Mononuclear cell (primary cell): Measurements from ENCODE around the gene KIAA1755. TPM values are rescaled to one million over a fixed set of nuclear protein-coding genes. Genes with fewer than 3 reads are reported as not detected.

ENCODE experiments used
- H3K27me3 ChIP-seq: 2 replicates; pipeline ENCODE4 v1.6.0; 2011; ENCODE audit warnings: low read length, control low read depth; ENCODE audit not compliant: insufficient read depth
- H3K4me1 ChIP-seq: 2 replicates; pipeline ENCODE4 v1.5.1; 2011; ENCODE audit warnings: mild to moderate bottlenecking, low read length, control low read depth; ENCODE audit not compliant: insufficient read depth
- H3K4me3 ChIP-seq: 2 replicates; pipeline ENCODE4 v1.5.1; 2011; ENCODE audit warnings: mild to moderate bottlenecking, low read length, moderate library complexity
- H3K9me3 ChIP-seq: 2 replicates; pipeline ENCODE4 v1.5.1; 2011; ENCODE audit warnings: low read depth, mild to moderate bottlenecking, control low read depth, low read length
- total RNA-seq: library from RNA; depleted of rRNA; stranded (reverse); fragments of >200 nt; gene quantifications from one replicate; pipeline ENCODE4 v1.2.3, GENCODE V29; 2012

The KIAA1755 gene
- total RNA-seq, 1 donor, result 0.10 TPM

DNA sequence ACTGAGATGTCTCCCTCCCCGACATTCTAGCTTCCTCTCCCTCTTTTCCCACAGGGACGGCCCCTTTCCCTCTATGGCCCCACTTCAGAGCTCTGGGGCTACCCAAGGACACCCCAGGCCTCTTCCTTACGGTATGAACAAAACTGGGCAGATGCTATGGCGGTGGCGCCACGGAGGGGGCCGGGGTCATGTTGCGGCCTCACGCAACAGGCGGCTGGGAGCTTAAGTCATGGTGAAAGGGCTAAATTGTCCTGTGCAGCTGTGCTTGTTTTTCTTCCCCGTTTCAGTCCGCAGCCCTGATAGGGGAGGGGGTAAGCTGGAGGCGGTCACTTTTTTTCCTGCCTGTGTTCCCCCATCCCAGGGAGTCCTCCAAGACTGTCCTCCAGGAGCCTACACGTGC is 17.6 kb upstream of the KIAA1755 start:
- no peaks in the 10 kb centered on the region for H3K9me3 ChIP-seq
- H3K27me3 ChIP-seq, result no peaks in the 10 kb centered on the region
- H3K4me1 ChIP-seq, result peaks cover 15% of the 10 kb centered on the region
- H3K4me3 ChIP-seq, result no peak overlapping the region

DNA sequence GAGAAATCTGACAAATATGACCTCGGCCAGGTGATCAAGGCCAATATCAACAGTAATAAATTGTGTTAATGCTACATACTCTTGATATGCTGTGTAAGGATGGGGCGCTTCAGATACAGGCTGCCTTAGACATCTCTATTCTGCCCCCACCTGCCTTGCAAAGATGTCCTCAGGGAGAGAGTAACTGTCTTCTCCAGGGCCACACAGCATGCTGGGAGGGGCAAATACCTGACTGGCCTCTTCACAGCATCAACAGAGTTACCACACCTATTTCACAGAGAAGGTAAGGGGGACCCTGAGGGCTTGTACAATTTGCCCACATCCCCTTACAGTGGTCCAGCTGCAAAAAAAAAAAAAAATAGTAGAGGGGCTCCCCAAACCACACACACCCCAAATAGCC is 17.2 kb upstream of the KIAA1755 start:
- H3K4me3 ChIP-seq, result no peak overlapping the region

DNA sequence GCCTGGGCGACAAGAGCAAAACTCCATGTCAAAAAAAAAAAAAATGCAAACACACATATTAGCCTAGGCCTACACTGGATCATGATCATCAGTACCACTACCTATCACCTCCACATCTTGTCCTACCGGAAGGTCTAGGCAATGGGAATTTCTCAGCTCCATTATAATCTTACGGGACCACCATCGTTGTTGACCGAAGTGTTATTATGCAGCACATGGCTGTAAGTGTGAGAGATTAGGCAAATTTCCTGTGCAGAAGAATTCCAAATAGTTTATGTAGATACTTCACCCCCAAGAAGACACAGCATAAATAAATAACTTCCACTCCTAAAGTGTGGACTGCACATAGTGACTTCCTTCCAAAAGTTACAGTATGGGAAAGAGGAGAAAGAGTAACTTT is 16.8 kb upstream of the KIAA1755 start:
- Histone ChIP-seq H3K9me3 (no peaks in the 10 kb centered on the region), H3K4me1 (peaks cover 15% of the 10 kb centered on the region), H3K4me3 (no peak overlapping the region), H3K27me3 (no peaks in the 10 kb centered on the region)

More for the DNA sequence above, 17.2 kb upstream of the KIAA1755 start:
- H3K27me3 ChIP-seq, result no peaks in the 10 kb centered on the region
- peaks cover 15% of the 10 kb centered on the region for H3K4me1 ChIP-seq
- H3K9me3 ChIP-seq, result no peaks in the 10 kb centered on the region

DNA sequence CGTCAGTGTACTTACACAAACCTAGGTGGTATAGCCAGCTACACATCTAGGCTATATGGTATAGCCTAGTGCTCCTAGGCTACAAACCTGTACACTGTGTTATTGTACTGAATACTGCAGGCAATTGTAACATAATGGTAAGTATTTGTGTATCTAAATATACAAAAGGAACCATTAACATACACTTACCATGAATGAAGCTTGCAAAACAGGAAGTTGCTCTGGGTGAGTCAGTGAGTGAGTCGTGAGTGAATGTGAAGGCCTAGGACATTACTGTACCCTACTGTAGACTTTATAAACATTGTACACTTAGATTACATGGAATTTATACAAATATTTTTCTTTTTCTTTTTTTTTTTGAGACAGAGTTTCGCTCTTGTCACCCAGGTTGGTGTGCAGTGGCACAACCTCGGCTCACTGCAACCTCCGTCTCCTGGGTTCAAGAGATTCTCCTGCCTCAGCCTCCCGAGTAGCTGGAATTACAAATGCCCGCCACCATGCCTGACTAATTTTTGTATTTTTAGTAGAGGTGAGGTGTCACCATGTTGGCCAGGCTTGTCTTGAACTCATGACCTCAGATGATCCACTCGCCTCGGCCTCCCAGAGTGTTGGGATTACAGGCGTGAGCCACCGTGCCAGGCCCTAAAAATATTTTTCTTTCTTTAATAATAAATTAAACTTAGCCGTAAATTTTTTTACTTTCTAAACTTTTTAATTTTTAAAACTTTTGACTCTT is 15.4 kb upstream of the KIAA1755 start:
- H3K9me3 ChIP-seq, result no peaks in the 10 kb centered on the region
- no peak overlapping the region for H3K4me3 ChIP-seq
- peaks cover 15% of the 10 kb centered on the region for H3K4me1 ChIP-seq
- H3K27me3 ChIP-seq, result no peaks in the 10 kb centered on the region

DNA sequence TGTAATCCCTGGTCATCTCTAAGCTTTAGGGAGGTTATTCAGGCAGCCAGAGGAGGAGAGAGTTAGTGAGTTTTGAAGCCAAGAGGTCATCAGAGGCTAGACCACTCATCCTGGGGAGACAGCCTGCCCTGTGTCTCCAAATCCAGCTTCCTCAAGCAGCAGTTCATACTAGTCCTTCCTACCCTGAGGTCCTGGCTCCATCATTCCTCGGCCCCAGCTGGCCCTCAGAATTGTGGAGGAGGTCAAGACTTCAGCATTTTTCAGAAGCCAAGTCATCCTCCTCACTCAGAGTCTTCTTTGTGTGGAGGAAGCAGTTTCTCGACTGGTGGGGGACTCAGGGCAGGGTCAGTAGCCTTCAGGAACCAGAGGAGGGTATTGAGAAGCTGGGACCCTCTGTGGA is 12.4 kb upstream of the KIAA1755 start:
- Histone ChIP-seq H3K9me3 (no peaks in the 10 kb centered on the region), H3K4me1 (peaks cover 15% of the 10 kb centered on the region), H3K4me3 (no peak overlapping the region), H3K27me3 (no peaks in the 10 kb centered on the region)

DNA sequence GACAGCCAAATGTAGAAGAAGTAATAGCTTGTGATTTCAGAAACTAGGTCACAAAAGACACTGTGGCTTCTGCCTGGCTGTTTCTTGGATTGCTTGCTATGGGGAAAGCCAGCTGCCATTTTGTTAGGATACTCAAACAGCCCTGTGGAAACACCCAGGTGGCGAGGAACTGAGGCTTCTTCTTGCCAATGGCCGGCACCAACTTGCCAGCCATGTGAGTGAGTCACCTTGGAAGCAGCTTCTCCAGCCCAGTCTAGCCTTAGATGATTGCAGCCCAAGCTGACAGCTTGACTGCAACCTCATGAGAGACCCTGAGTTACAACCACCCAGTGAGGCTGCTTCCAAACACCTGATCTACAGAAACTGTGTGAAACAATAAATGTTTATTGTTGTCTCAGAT is 11.9 kb upstream of the KIAA1755 start:
- H3K4me3 ChIP-seq, result no peak overlapping the region
- H3K27me3 ChIP-seq, result no peaks in the 10 kb centered on the region
- peaks cover 18% of the 10 kb centered on the region for H3K4me1 ChIP-seq
- H3K9me3 ChIP-seq, result no peaks in the 10 kb centered on the region

DNA sequence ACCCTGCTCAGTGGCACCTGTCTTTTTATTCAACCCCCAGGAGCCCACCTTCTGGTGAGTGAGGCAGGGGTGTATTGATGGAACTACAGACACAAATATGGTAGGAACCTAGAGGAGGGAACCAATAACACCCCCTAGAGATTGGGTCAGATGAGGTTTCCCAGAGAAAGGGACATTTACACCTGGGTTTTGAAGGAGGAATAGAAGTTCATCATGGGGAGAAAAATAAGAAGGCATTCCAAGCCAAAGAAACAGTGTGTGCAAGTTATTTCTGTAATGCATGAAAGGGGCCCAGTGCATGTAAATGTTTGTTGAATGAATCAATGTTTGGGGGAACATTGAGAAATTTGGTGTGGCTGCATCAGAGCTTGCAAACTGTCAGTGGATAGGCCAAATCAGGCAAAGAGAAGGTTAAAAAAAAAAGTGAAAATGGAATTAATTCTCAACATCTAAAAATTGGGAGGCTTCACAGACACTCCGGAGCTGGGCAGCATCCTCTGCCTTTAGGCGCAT is 11.1 kb upstream of the KIAA1755 start:
- no peaks in the 10 kb centered on the region for H3K27me3 ChIP-seq
- H3K4me1 ChIP-seq, result peaks cover 19% of the 10 kb centered on the region
- no peaks in the 10 kb centered on the region for H3K9me3 ChIP-seq
- H3K4me3 ChIP-seq, result no peak overlapping the region

DNA sequence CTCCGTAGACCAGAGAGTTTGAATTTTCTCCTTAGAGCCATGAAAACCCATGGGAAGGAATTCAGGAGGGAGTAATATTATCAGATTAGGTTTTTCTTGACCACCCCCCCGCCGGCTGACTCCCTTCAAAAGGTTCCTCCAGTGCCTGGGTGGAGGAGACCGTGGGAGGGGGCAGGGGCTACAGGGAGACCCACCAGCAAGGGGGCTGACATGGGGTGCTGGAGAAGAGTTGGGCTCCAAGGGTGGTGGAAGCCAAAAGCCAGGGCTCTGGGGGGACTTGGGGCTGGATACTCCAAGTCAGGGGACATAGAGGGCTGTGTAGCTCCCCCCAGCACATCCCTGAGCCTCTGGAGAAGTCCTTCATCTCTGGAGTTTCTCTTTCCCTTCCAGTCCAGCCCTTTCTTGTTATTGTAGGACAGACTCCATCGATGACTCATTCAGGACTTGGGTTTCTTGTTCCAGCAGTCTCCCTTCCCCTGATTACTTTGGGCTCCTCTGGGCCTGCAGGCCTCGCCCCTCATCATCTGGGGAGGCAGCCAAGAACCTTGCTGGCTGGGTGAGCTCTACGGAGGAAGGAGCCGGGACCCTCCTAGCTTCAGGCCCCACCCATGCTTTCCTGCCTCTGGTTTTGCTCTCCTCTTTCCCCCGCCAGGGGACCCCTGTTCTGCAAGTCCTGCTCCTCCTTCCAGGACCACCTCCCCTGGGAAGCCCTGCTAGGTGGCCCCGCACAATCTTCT is 10.5 kb upstream of the KIAA1755 start:
- Histone ChIP-seq H3K4me3 (no peak overlapping the region), H3K4me1 (peaks cover 16% of the 10 kb centered on the region), H3K9me3 (no peaks in the 10 kb centered on the region), H3K27me3 (no peaks in the 10 kb centered on the region)

DNA sequence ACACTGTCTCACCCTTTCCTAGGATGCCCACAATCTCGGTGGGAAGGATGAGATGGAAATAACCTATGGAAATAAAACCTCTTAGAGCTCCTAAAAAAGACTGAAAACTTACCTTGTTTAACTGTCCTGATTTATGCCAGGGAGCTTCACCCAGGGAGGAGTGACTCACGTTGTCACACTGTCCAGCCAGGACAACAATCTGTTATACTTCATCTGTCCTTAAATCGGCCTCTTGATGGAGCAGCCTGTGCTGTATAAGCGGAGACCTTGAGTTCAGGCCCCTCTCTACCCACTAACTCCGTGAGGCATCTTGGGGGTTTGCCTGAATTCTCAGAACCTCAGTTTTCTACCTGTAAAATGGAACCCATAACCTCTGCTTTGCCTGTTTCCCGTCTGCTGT is 9.2 kb upstream of the KIAA1755 start:
- Histone ChIP-seq H3K27me3 (no peaks in the 10 kb centered on the region), H3K4me3 (no peak overlapping the region), H3K9me3 (no peaks in the 10 kb centered on the region), H3K4me1 (peaks cover 4% of the 10 kb centered on the region)

DNA sequence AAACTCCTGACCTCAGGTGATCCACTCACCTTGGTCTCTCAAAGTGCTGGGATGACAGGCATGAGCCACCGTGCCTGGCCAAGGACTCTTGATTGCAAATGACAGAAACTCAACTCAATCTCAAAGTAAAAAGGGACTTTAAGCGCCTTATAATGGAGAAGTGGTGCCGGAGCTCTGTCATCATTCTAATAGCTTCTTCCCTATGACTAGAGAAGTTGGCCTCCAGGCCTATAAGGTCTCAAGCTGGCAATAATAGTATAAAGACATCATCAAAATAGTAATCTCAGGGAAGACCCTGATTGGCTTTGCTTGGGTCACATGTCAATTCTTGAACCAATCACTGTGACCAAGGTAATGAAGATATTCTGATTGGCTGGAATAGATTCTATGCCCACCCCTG is 8.5 kb upstream of the KIAA1755 start:
- H3K27me3 ChIP-seq, result no peaks in the 10 kb centered on the region
- no peak overlapping the region for H3K4me3 ChIP-seq
- H3K9me3 ChIP-seq, result no peaks in the 10 kb centered on the region
- H3K4me1 ChIP-seq, result peaks cover 4% of the 10 kb centered on the region

DNA sequence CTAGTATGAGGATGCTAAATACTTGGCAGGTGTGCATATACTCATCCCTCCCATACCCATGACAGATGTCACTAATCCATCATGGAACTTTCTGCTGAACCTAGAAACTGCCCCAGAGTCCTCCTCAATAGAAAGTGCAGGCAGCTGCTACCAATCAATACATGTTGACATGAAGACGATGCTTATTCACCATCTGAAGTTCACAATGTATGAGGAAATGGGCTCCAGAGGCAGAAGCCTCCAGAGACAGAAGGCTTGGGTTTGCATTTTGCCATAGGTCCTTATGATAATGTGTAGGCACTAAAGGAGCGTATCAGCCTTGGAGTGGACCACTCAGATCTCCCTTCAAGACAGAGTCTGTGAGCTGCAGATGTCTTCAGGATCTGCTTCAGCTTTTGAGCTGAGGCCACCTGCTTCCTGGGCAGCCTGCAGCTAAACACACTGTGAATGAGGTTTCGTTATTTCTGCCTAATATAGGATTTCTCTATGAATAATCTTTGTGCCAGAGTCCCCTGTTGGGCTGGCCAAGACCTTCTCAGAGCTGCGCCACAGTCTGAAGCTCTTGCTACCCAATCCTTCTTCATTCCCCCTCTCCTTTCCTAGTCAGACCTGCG is 7.5 kb upstream of the KIAA1755 start:
- peaks cover 4% of the 10 kb centered on the region for H3K4me1 ChIP-seq
- H3K4me3 ChIP-seq, result no peak overlapping the region
- H3K9me3 ChIP-seq, result no peaks in the 10 kb centered on the region
- H3K27me3 ChIP-seq, result no peaks in the 10 kb centered on the region

DNA sequence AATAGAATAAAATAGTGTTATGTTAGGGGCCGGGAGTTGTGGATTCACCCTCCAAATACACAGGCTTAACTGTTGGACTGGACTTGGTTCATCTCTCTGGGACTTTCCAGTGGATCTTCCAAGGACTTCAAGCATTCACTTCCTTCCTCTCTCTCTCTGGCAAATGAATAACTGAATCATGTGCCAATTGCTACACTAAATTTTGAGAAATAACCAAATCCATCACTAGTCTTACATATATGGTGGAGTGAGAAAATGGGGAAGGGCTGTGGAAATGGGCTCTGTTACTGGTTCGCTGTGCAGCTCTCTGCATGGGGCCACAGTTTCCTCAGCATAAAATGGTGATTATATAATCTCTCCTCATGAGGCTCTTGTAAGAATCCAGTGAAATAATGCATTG is 6.8 kb upstream of the KIAA1755 start:
- Histone ChIP-seq H3K27me3 (no peaks in the 10 kb centered on the region), H3K4me3 (no peak overlapping the region), H3K9me3 (no peaks in the 10 kb centered on the region), H3K4me1 (peaks cover 4% of the 10 kb centered on the region)

DNA sequence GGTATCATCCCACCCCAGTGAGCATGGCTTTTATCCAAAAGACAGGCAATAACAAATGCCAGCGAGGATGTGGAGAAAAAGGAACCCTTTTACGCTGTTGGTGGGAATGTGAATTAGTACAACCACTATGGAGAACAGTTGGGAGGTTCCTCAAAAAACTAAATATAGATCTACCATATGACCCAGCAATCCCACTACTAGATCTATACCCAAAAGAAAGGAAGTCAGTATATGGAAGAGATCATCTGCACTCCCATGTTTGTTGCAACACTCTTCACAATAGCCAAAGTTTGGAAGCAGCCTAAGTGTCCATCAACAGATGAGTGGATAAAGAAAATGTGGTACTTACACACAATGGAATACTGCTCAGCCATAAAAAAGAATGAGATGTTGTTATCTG is 5.9 kb upstream of the KIAA1755 start:
- H3K9me3 ChIP-seq, result no peaks in the 10 kb centered on the region
- peaks cover 4% of the 10 kb centered on the region for H3K27me3 ChIP-seq
- H3K4me1 ChIP-seq, result peaks cover 4% of the 10 kb centered on the region
- H3K4me3 ChIP-seq, result no peak overlapping the region

DNA sequence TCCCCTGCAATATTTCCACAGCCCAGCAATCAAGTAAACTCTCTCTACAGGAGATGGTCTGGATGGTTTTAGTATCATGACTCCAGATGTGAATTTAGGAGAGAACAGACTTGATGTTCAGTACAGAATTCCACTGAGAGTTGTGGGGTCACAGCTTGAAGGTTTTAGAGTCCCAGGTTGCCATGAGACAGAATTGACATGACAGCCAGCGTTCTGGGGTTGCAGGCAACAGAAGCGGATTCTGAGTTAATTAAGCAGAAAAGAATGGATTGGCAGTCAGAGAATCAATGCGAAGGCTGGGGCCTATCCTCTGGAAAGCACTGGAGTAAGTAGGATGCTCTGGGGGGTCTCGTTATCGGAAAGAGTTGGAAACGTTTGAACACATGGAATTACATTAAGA is 2.4 kb upstream of the KIAA1755 start:
- peaks cover 4% of the 10 kb centered on the region for H3K4me1 ChIP-seq
- no peaks in the 10 kb centered on the region for H3K9me3 ChIP-seq
- H3K4me3 ChIP-seq, result no peak overlapping the region
- H3K27me3 ChIP-seq, result peaks cover 32% of the 10 kb centered on the region

DNA sequence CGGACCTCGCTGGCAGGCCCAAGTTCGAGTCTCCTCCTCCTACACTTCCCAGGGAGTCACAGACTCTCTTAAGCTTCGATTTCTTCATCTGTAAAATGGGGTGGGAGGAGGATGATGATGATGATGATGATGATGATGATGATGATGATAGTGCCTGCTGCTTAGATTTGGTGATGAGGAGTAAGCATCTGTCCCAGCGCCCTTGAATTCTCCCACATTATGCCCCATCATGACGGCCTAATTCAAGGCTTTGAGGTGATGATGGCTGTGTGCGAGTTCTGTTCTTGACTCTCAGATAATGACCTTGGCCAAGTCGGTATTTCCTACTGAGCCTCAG is 487 bp upstream of the KIAA1755 start:
- Histone ChIP-seq H3K27me3 (peaks cover 32% of the 10 kb centered on the region), H3K4me3 (no peak overlapping the region), H3K9me3 (no peaks in the 10 kb centered on the region), H3K4me1 (no peaks in the 10 kb centered on the region)
